Endodermal cell (in vitro differentiated cells): ENCODE measurements around the gene ELN. TPM values are rescaled to one million over a fixed set of nuclear protein-coding genes. Genes with fewer than 3 reads are reported as not detected.

Experiments
- DNase-seq: peaks from one replicate; pipeline ENCODE4 v3.0.0-alpha.2; 2017
- H3K27ac ChIP-seq: 2 replicates; pipeline ENCODE4 v1.5.1; 2013; ENCODE audit warnings: mild to moderate bottlenecking, low read depth, low read length, moderate library complexity
- H3K27me3 ChIP-seq: 2 replicates; pipeline ENCODE4 v1.6.1; 2013; ENCODE audit warnings: mild to moderate bottlenecking, low read length, moderate library complexity; ENCODE audit not compliant: insufficient read depth, control insufficient read depth, poor library complexity, severe bottlenecking
- H3K36me3 ChIP-seq: 2 replicates; pipeline ENCODE4 v1.7.0; 2013; ENCODE audit warnings: mild to moderate bottlenecking, low read length, moderate library complexity; ENCODE audit not compliant: control insufficient read depth, insufficient read depth
- H3K4me1 ChIP-seq: one replicate; pipeline ENCODE4 v1.7.0; 2013; ENCODE audit warnings: low read length; ENCODE audit not compliant: control insufficient read depth, insufficient read depth
- H3K4me3 ChIP-seq: 2 replicates; pipeline ENCODE4 v1.5.1; 2013; ENCODE audit warnings: mild to moderate bottlenecking, low read length, moderate library complexity
- H3K9ac ChIP-seq: 2 replicates; pipeline ENCODE4 v1.6.1; 2013; ENCODE audit warnings: mild to moderate bottlenecking, low read length, moderate library complexity; ENCODE audit not compliant: poor library complexity, severe bottlenecking; ENCODE audit errors: extremely low read depth
- H3K9me3 ChIP-seq: 2 replicates; pipeline ENCODE4 v1.6.1; 2013; ENCODE audit warnings: mild to moderate bottlenecking, low read length, moderate library complexity; ENCODE audit not compliant: control insufficient read depth
- H3K27ac Mint-ChIP-seq: 2 replicates; pipeline ENCODE4 v1.8.0; 2020; ENCODE audit warnings: mixed read lengths
- H3K27me3 Mint-ChIP-seq: 2 replicates; pipeline ENCODE4 v1.8.0; 2021; ENCODE audit warnings: mild to moderate bottlenecking, mixed read lengths; ENCODE audit not compliant: insufficient read depth
- H3K36me3 Mint-ChIP-seq: 2 replicates; pipeline ENCODE4 v1.8.0; 2020; ENCODE audit warnings: low read depth, mixed read lengths
- H3K4me1 Mint-ChIP-seq: 2 replicates; pipeline ENCODE4 v1.8.0; 2020; ENCODE audit warnings: mixed read lengths
- H3K4me3 Mint-ChIP-seq: 2 replicates; pipeline ENCODE4 v1.8.0; 2020; ENCODE audit warnings: mild to moderate bottlenecking, moderate library complexity, mixed read lengths
- H3K9me3 Mint-ChIP-seq: 2 replicates; pipeline ENCODE4 v1.8.0; 2020; ENCODE audit warnings: mild to moderate bottlenecking, mixed read lengths
- CTCF ChIP-seq: fragments of 200-600 bp; sonication (generic); conservative IDR thresholded peaks from 2 replicates; pipeline ENCODE4 v1.5.0; 2021; ENCODE audit warnings: antibody characterized with exemption, mild to moderate bottlenecking
- WGBS, 2 experiments: methylation state at CpG; one replicate each; pipeline versions ENCODE4 v1.1.5 to v1.1.7; 2013; ENCODE audit warnings: missing lambda C conversion rate in 2 of 2, mixed read lengths in 1 of 2; ENCODE audit not compliant: insufficient coverage in 1 of 2, insufficient read length in 1 of 2; 5-methylcytosine and 5-hydroxymethylcytosine counted together
- total RNA-seq, 2 donors: library from RNA; stranded (reverse); fragmentation: NEBNext Ultra II Directional in 1 of 2; extraction: Animal tissue kit (Norgen Biotek cat#: 25700) in 1 of 2; gene quantifications; 2 replicates in 1 of 2; 3 replicates in 1 of 2; pipeline ENCODE4 v1.2.1, GENCODE V29; 2021

The ELN gene
- total RNA-seq, 2 donors from 2014 or later = 0.70 to 1.6 TPM

GRCh38 chr7:74006451-74007241, 21.3 kb upstream of the ELN start:
- Histone ChIP-seq H3K36me3 (no peaks in the 10 kb centered on the region), H3K9me3 (no peaks in the 10 kb centered on the region), H3K9ac (no peak overlapping the region), H3K4me1 (no peaks in the 10 kb centered on the region), H3K27me3 (no peaks in the 10 kb centered on the region), H3K4me3 (no peak overlapping the region), H3K27ac (no peak overlapping the region)
- WGBS, 2 experiments = 87 to 92% methylated on average over 7 to 12 of the region's 12 CpGs
- Mint-ChIP-seq H3K9me3 (no peaks in the 10 kb centered on the region), H3K27ac (no peak overlapping the region), H3K36me3 (no peaks in the 10 kb centered on the region), H3K27me3 (peaks cover 22% of the 10 kb centered on the region), H3K4me3 (no peak overlapping the region), H3K4me1 (no peaks in the 10 kb centered on the region)
- DNase-seq = no peak
- TF ChIP-seq CTCF = no peak

- H3K27ac Mint-ChIP-seq = no peak overlapping the region
- Histone ChIP-seq H3K9me3 (no peaks in the 10 kb centered on the region), H3K9ac (no peak overlapping the region), H3K27ac (no peak overlapping the region), H3K27me3 (no peaks in the 10 kb centered on the region), H3K36me3 (no peaks in the 10 kb centered on the region), H3K4me1 (no peaks in the 10 kb centered on the region), H3K4me3 (no peak overlapping the region)
- no peaks in the 10 kb centered on the region for H3K9me3 Mint-ChIP-seq
- no peak for TF ChIP-seq CTCF
- H3K27me3 Mint-ChIP-seq = peaks cover 25% of the 10 kb centered on the region
- DNase-seq = no peak
- H3K4me3 Mint-ChIP-seq = no peak overlapping the region
- H3K36me3 Mint-ChIP-seq = no peaks in the 10 kb centered on the region
- no peaks in the 10 kb centered on the region for H3K4me1 Mint-ChIP-seq
Observed at GRCh38 chr7:74007242-74007567, 20.8 kb upstream of the ELN start.

DNA sequence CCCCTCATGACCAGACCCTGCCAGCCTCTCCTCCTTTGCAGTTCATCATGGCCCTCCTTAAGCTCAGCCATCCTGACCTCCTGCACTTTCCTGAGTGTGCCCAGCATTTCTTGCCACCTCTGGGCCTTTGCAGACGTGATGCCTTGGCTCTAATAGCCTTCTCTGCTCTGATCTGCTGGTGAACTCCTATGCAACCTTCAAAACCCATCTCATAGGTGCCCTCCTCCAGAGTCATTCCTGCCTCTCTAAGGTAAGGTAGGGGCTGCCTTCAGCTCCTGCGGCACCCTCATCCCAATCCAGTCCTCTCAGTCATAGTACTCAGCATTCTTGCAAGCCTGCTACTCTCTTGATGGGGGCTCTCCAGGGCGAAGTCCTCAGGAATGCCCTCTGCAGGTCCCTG, 19.3 kb upstream of the ELN start:
- Mint-ChIP-seq H3K4me1 (peaks cover 4% of the 10 kb centered on the region), H3K36me3 (no peaks in the 10 kb centered on the region), H3K27ac (no peak overlapping the region), H3K27me3 (peaks cover 24% of the 10 kb centered on the region), H3K4me3 (no peak overlapping the region), H3K9me3 (no peaks in the 10 kb centered on the region)
- peaks cover 3% of the 10 kb centered on the region for H3K4me1 ChIP-seq
- no peaks in the 10 kb centered on the region for H3K9me3 ChIP-seq
- TF ChIP-seq CTCF = no peak
- H3K4me3 ChIP-seq = no peak overlapping the region
- no peaks in the 10 kb centered on the region for H3K27me3 ChIP-seq
- WGBS, 2 experiments = 88 to 100% methylated on average over 3 of the region's 3 CpGs
- DNase-seq = no peak
- H3K36me3 ChIP-seq = no peaks in the 10 kb centered on the region
- no peak overlapping the region for H3K9ac ChIP-seq
- no peak overlapping the region for H3K27ac ChIP-seq
